OCI-LY1 (cell line): ENCODE results near the gene AUP1.
"Not testable (repeated sequence)": the region's sequence is repeated elsewhere in the genome, so short reads cannot be mapped to it uniquely, and the experiment has no call there.

Source experiments
- CTCF ChIP-seq: fragments of 200-600 bp; sonication (generic), shearing (Covaris generic); IDR thresholded peaks from 2 replicates; pipeline ENCODE4 v1.5.1; 2017; ENCODE audit warnings: mild to moderate bottlenecking, antibody characterized with exemption, low read length, moderate library complexity, mixed read lengths
- EZH2 ChIP-seq: fragments of 200-600 bp; sonication (generic), shearing (Covaris generic); IDR thresholded peaks from 2 replicates; pipeline ENCODE4 v1.8.0; 2017; ENCODE audit warnings: borderline replicate concordance, mixed run types, mild to moderate bottlenecking, antibody characterized with exemption, low read length, moderate library complexity, mixed read lengths

- TF ChIP-seq CTCF, EZH2: not testable (repeated sequence)
Measured at GRCh38 chr2:74483675-74484164, 45.8 kb downstream of the AUP1 start.
